ENCODE measurements around the gene ZNF385A.
A peak's percentile ranks its signal among the peaks of the same experiment; 100 is the strongest.

- TF ChIP-seq, protein P1, sequence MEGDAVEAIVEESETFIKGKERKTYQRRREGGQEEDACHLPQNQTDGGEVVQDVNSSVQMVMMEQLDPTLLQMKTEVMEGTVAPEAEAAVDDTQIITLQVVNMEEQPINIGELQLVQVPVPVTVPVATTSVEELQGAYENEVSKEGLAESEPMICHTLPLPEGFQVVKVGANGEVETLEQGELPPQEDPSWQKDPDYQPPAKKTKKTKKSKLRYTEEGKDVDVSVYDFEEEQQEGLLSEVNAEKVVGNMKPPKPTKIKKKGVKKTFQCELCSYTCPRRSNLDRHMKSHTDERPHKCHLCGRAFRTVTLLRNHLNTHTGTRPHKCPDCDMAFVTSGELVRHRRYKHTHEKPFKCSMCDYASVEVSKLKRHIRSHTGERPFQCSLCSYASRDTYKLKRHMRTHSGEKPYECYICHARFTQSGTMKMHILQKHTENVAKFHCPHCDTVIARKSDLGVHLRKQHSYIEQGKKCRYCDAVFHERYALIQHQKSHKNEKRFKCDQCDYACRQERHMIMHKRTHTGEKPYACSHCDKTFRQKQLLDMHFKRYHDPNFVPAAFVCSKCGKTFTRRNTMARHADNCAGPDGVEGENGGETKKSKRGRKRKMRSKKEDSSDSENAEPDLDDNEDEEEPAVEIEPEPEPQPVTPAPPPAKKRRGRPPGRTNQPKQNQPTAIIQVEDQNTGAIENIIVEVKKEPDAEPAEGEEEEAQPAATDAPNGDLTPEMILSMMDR (conservative IDR thresholded peaks at IDR 0.05; ENCODE audit: low read depth, low read length), result no peak
- TF ChIP-seq RFX5 (IDR thresholded peaks at IDR 0.05; ENCODE audit: low read depth, low read length) (no peak), POLR2A (IDR thresholded peaks at IDR 0.05; ENCODE audit: low read depth, low read length) (no peak), RCOR1 (IDR thresholded peaks at IDR 0.05; ENCODE audit: insufficient replicate concordance, low read length) (no peak), RAD21 (IDR thresholded peaks at IDR 0.05; ENCODE audit: low read length) (no peak), BHLHE40 (IDR thresholded peaks at IDR 0.05; ENCODE audit: low read depth, low read length) (no peak), FOS (IDR thresholded peaks at IDR 0.05; ENCODE audit: low read depth, low read length) (no peak), NFE2L2 (IDR thresholded peaks at IDR 0.05; ENCODE audit: low read depth, low read length) (no peak), MAZ (IDR thresholded peaks at IDR 0.05; ENCODE audit: borderline replicate concordance, low read depth, low read length) (0 out of 2 replicates have a peak, but pooled peaks have one; percentile 28)
- TF ChIP-seq, protein P2, sequence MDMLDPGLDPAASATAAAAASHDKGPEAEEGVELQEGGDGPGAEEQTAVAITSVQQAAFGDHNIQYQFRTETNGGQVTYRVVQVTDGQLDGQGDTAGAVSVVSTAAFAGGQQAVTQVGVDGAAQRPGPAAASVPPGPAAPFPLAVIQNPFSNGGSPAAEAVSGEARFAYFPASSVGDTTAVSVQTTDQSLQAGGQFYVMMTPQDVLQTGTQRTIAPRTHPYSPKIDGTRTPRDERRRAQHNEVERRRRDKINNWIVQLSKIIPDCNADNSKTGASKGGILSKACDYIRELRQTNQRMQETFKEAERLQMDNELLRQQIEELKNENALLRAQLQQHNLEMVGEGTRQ (IDR thresholded peaks at IDR 0.05; ENCODE audit: low read depth, low read length), result no peak
Observed at GRCh38 chr12:54352022-54352531, 32.5 kb downstream of the ZNF385A start.
